Measurements from ENCODE around the gene EIF4E3. TPM values are rescaled to one million over a fixed set of nuclear protein-coding genes. Genes with fewer than 3 reads are reported as not detected.

EIF4E3 gene
- total RNA-seq, 1 experiment from 2014 or later: 10.9 TPM

DNA sequence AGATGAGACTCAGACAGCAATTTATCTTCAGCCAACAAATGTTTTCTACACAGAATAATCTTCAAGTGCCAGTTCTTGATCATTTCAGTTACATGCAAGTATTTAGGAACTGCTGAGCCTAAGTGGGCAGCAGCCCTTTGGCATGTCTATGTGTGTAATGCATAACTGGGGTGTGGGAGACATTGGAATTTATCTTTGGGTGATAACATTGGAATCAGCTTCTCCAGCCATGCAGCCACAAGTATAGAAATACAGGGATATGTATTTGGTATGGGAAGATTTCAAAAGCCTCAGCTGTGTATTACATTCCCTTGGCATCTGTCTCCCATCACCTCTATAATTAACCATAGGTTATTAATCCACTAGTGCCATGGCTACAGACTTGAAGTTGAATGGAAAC is 78.2 kb downstream of the EIF4E3 start:
- Mint-ChIP-seq H3K36me3 (ENCODE audit: insufficient read depth, unreplicated experiment) (no peaks in the 10 kb centered on the region), H3K4me3 (ENCODE audit: low read depth, unreplicated experiment) (no peak overlapping the region), H3K27ac (ENCODE audit: unreplicated experiment) (no peak overlapping the region), H3K9me3 (ENCODE audit: low read depth, unreplicated experiment) (no peaks in the 10 kb centered on the region), H3K27me3 (ENCODE audit: unreplicated experiment) (no peaks in the 10 kb centered on the region), H3K4me1 (ENCODE audit: low read depth, unreplicated experiment) (peaks cover 17% of the 10 kb centered on the region)
- TF ChIP-seq, protein P1, sequence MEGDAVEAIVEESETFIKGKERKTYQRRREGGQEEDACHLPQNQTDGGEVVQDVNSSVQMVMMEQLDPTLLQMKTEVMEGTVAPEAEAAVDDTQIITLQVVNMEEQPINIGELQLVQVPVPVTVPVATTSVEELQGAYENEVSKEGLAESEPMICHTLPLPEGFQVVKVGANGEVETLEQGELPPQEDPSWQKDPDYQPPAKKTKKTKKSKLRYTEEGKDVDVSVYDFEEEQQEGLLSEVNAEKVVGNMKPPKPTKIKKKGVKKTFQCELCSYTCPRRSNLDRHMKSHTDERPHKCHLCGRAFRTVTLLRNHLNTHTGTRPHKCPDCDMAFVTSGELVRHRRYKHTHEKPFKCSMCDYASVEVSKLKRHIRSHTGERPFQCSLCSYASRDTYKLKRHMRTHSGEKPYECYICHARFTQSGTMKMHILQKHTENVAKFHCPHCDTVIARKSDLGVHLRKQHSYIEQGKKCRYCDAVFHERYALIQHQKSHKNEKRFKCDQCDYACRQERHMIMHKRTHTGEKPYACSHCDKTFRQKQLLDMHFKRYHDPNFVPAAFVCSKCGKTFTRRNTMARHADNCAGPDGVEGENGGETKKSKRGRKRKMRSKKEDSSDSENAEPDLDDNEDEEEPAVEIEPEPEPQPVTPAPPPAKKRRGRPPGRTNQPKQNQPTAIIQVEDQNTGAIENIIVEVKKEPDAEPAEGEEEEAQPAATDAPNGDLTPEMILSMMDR (IDR thresholded peaks at IDR 0.05; ENCODE audit: unreplicated experiment): no peak
- intact Hi-C loops (cut with micrococcal nuclease; ENCODE audit: unreplicated experiment): no loop called here
- no peak for DNase-seq
- no TSS peak for BruUV-seq (replicated peaks)
- CTCF ChIA-PET: no interaction called here

DNA sequence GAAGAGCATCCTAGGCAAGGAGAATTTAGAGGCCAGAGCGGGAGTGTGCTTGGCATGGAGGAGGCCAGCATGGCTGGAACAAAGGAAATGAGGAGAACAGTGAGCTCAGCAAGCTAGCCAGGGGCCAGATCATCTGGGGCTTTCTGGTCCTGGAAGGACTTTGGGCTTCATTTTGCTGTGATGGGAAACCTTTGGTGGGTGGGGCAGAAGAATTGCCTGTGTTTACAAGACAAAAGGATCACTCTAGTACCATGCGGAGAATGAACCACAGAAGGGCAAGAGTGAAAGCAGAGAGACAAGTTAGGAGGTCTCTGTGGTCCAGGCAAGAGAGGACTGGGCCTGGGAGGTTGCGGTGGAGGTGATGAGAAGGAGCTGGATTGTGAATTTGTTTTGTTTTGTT is 80.1 kb downstream of the EIF4E3 start:
- BruUV-seq (replicated peaks): no TSS peak
- Mint-ChIP-seq H3K27me3 (ENCODE audit: unreplicated experiment) (no peaks in the 10 kb centered on the region), H3K36me3 (ENCODE audit: insufficient read depth, unreplicated experiment) (no peaks in the 10 kb centered on the region), H3K4me3 (ENCODE audit: low read depth, unreplicated experiment) (no peak overlapping the region), H3K27ac (ENCODE audit: unreplicated experiment) (no peak overlapping the region), H3K9me3 (ENCODE audit: low read depth, unreplicated experiment) (no peaks in the 10 kb centered on the region), H3K4me1 (ENCODE audit: low read depth, unreplicated experiment) (no peaks in the 10 kb centered on the region)
- intact Hi-C loops (cut with micrococcal nuclease; ENCODE audit: unreplicated experiment): no loop called here
- TF ChIP-seq, protein P1 (IDR thresholded peaks at IDR 0.05; ENCODE audit: unreplicated experiment): no peak
- DNase-seq: no peak
- CTCF ChIA-PET: no interaction called here

DNA sequence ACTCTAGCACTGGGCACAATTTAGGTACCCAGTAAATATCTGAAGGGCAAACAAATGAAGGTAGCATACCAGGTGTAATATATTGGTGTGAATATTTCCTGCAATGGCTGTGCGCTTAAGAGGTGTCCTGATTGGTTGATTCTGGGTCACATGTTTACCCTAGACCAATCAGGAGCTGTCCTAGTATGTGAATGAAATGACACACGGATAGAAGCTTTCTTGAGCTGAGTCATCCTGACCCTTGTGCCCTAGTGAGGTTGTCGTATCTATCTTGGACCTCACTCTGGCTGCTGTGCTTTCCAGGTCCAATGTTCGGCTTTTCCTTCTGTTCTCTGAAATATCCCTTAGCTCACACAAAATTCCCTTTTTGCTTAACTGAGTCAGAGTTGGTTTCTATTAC is 83.5 kb downstream of the EIF4E3 start:
- CTCF ChIA-PET: interaction anchor here (0.5 to 0.6 kb wide), 2 partner anchors 61 to 252 kb away, joined by 4 to 5 read pairs; no protein-coding TSS in a partner anchor
- no peak overlapping the region for H3K27ac Mint-ChIP-seq (ENCODE audit: unreplicated experiment)
- intact Hi-C loops (cut with micrococcal nuclease; ENCODE audit: unreplicated experiment): no loop called here
- no peaks in the 10 kb centered on the region for H3K36me3 Mint-ChIP-seq (ENCODE audit: insufficient read depth, unreplicated experiment)
- H3K4me1 Mint-ChIP-seq (ENCODE audit: low read depth, unreplicated experiment): no peaks in the 10 kb centered on the region
- no TSS peak for BruUV-seq (replicated peaks)
- TF ChIP-seq, protein P1 (IDR thresholded peaks at IDR 0.05; ENCODE audit: unreplicated experiment): no peak
- no peaks in the 10 kb centered on the region for H3K27me3 Mint-ChIP-seq (ENCODE audit: unreplicated experiment)
- no peak for DNase-seq
- H3K9me3 Mint-ChIP-seq (ENCODE audit: low read depth, unreplicated experiment): no peaks in the 10 kb centered on the region
- H3K4me3 Mint-ChIP-seq (ENCODE audit: low read depth, unreplicated experiment): no peak overlapping the region

DNA sequence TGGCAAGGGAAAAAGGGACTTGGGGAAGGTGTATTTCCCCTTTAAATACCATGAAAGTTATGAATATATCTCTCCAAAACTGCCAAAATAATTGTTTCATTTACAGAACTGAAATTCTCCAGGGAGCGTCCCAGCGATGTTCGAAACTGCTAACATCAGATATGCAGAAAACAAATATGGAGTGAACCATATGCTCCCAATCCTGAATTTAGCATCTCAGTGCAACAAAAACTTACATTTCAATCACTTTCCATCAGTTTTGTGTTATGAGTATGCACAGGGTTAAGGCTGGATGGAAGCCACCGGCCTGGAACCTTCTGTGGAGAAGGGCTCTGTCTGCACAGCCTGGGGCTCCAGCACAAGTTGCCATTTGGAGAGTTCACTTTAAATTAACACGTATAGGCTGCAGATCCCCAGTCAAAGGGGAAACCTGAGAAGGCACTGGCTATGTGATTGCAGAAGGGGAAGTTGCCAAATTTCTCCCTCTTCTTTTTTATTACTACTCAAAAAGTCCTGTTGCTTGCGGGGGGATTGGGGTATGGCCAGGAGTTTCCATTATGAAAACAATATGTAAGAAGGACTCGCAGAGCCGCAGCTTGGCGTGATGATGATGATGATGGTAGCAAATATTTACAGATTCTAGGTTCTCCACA is 84.7 kb downstream of the EIF4E3 start:
- no peaks in the 10 kb centered on the region for H3K4me1 Mint-ChIP-seq (ENCODE audit: low read depth, unreplicated experiment)
- CTCF ChIA-PET: interaction anchor here (0.6 kb wide), 1 partner anchor 10 kb away, joined by 3 read pairs; no protein-coding TSS in a partner anchor
- no peaks in the 10 kb centered on the region for H3K9me3 Mint-ChIP-seq (ENCODE audit: low read depth, unreplicated experiment)
- DNase-seq: no peak
- intact Hi-C loops (cut with micrococcal nuclease; ENCODE audit: unreplicated experiment): no loop called here
- TF ChIP-seq, protein P1 (IDR thresholded peaks at IDR 0.05; ENCODE audit: unreplicated experiment): no peak
- no TSS peak for BruUV-seq (replicated peaks)
- H3K4me3 Mint-ChIP-seq (ENCODE audit: low read depth, unreplicated experiment): no peak overlapping the region
- no peak overlapping the region for H3K27ac Mint-ChIP-seq (ENCODE audit: unreplicated experiment)
- H3K27me3 Mint-ChIP-seq (ENCODE audit: unreplicated experiment): no peaks in the 10 kb centered on the region
- no peaks in the 10 kb centered on the region for H3K36me3 Mint-ChIP-seq (ENCODE audit: insufficient read depth, unreplicated experiment)
